ENCODE data around the gene C10orf95. TPM values are rescaled to one million over a fixed set of nuclear protein-coding genes. Genes with fewer than 3 reads are reported as not detected.

The C10orf95 gene
- total RNA-seq, 4 donors from 2014 or later = 1.4 TPM; not detected in 3

- TF ChIP-seq POLR2A (IDR thresholded peaks at IDR 0.05) = no peak
- TF ChIP-seq CTCF (IDR thresholded peaks at IDR 0.05) = no peak
- no peak for TF ChIP-seq EP300 (IDR thresholded peaks at IDR 0.05)
- Histone ChIP-seq H3K4me3 (no peak overlapping the region), H3K27ac (no peak overlapping the region), H3K27me3 (no peaks in the 10 kb centered on the region), H3K9me3 (no peaks in the 10 kb centered on the region), H3K4me1 (peaks cover 0 to 5% (median 0%) of the 10 kb centered on the region in 4 donors), H3K36me3 (peaks cover 1 to 92% (median 28%) of the 10 kb centered on the region in 3 donors)
- no peak for DNase-seq (ENCODE audit: low spot score in 2 of 2)
- WGBS, 2 donors = 75 to 79% methylated on average over 8 to 9 of the region's 9 CpGs
Measured at GRCh38 chr10:102480396-102480795, 29.1 kb upstream of the C10orf95 start.

- Histone ChIP-seq H3K9me3 (no peaks in the 10 kb centered on the region), H3K36me3 (peaks cover 0 to 88% (median 21%) of the 10 kb centered on the region in 3 donors), H3K27me3 (no peaks in the 10 kb centered on the region), H3K4me3 (no peak overlapping the region), H3K27ac (no peak overlapping the region), H3K4me1 (peaks cover 0 to 5% (median 0%) of the 10 kb centered on the region in 4 donors)
- TF ChIP-seq EP300 (IDR thresholded peaks at IDR 0.05) (no peak), CTCF (IDR thresholded peaks at IDR 0.05) (no peak), POLR2A (IDR thresholded peaks at IDR 0.05) (no peak)
- no peak for DNase-seq (ENCODE audit: low spot score in 2 of 2)
Measured at GRCh38 chr10:102479651-102480050, 28.3 kb upstream of the C10orf95 start.

GRCh38 chr10:102476466-102477141 is 25.3 kb upstream of the C10orf95 start:
- Histone ChIP-seq H3K4me3 (no peak overlapping the region), H3K4me1 (peaks cover 0 to 5% (median 0%) of the 10 kb centered on the region in 4 donors), H3K9me3 (no peaks in the 10 kb centered on the region), H3K27ac (no peak overlapping the region), H3K27me3 (no peaks in the 10 kb centered on the region), H3K36me3 (peaks cover 0 to 77% (median 6%) of the 10 kb centered on the region in 3 donors)
- DNase-seq (ENCODE audit: low spot score in 2 of 2) = no peak
- WGBS, 2 donors = 59 to 61% methylated on average over 8 to 9 of the region's 9 CpGs
- no peak for TF ChIP-seq CTCF (IDR thresholded peaks at IDR 0.05)
- TF ChIP-seq EP300 (IDR thresholded peaks at IDR 0.05) = no peak
- no peak for TF ChIP-seq POLR2A (IDR thresholded peaks at IDR 0.05)

GRCh38 chr10:102475451-102476040 is 24.2 kb upstream of the C10orf95 start:
- no peaks in the 10 kb centered on the region for H3K27me3 ChIP-seq
- no peak for DNase-seq (ENCODE audit: low spot score in 2 of 2)
- no peak for TF ChIP-seq EP300 (IDR thresholded peaks at IDR 0.05)
- no peak for TF ChIP-seq POLR2A (IDR thresholded peaks at IDR 0.05)
- TF ChIP-seq CTCF (IDR thresholded peaks at IDR 0.05) = no peak
- H3K36me3 ChIP-seq = peaks cover 0 to 74% (median 0%) of the 10 kb centered on the region in 3 donors
- peaks cover 0 to 5% (median 0%) of the 10 kb centered on the region in 4 donors for H3K4me1 ChIP-seq
- H3K9me3 ChIP-seq = no peaks in the 10 kb centered on the region
- 86 to 88% methylated on average over 6 to 9 of the region's 9 CpGs for WGBS, 2 donors
- H3K27ac ChIP-seq = no peak overlapping the region
- no peak overlapping the region for H3K4me3 ChIP-seq
